Body of pancreas (tissue), 4 donors: ENCODE data around the gene KLHL40. TPM values are rescaled to one million over a fixed set of nuclear protein-coding genes. Genes with fewer than 3 reads are reported as not detected.
A peak's percentile ranks its signal among the peaks of the same experiment; 100 is the strongest.

Experiments used
- ATAC-seq: fragments of 150-250 bp; one replicate; pipeline ENCODE4 v1.9.1; 2016
- DNase-seq, 4 donors: peaks; one replicate each; pipeline ENCODE4 v3.0.0-alpha.2; 2019
- H3K27ac ChIP-seq, 4 donors: fragments of 200-600 bp; sonication (generic); 1 replicate in 3 of 4; 2 replicates in 1 of 4; pipeline versions ENCODE4 v1.5.1 to v1.6.1; 2016 to 2019; ENCODE audit warnings: mild to moderate bottlenecking in 1 of 4, mixed read lengths in 1 of 4, moderate library complexity in 1 of 4
- H3K27me3 ChIP-seq, 2 donors: fragments of 200-600 bp; sonication (generic); one replicate each; pipeline ENCODE4 v1.6.0; 2016; ENCODE audit warnings: mild to moderate bottlenecking in 1 of 2
- H3K36me3 ChIP-seq, 2 donors: fragments of 200-600 bp; sonication (generic); replicated peaks in 1 of 2; 2 replicates each; pipeline ENCODE4 v1.5.1; 2016; ENCODE audit warnings: low read depth in 2 of 2; ENCODE audit not compliant: insufficient read depth in 1 of 2
- H3K4me1 ChIP-seq: fragments of 200-600 bp; sonication (generic); one replicate; pipeline ENCODE4 v1.6.0; 2016
- H3K4me3 ChIP-seq, 2 donors: fragments of 200-600 bp; sonication (generic); 1 replicate in 1 of 2; 2 replicates in 1 of 2; pipeline ENCODE4 v1.5.1; 2016 to 2019
- H3K9me3 ChIP-seq, 3 donors: fragments of 200-600 bp; sonication (generic); 1 replicate in 2 of 3; 2 replicates in 1 of 3; pipeline ENCODE4 v1.5.1; 2016
- POLR2A ChIP-seq, 3 donors: fragments of 450-650 bp; IDR thresholded peaks; one replicate each; pipeline ENCODE4 v1.6.1; 2016; ENCODE audit warnings: antibody characterized with exemption in 3 of 3, mild to moderate bottlenecking in 2 of 3
- WGBS, 2 donors: methylation state at CpG; one replicate each; pipeline ENCODE4 v1.1.5; 2017; 5-methylcytosine and 5-hydroxymethylcytosine counted together
- intact Hi-C: fragments of 100-400 bp; cut with DNase I; formaldehyde crosslinking; loops from one replicate; pipeline ENCODE4 v1.15.1; 2023
- total RNA-seq, 2 donors: library from RNA; depleted of rRNA; stranded (reverse); fragments of >200 nt; gene quantifications; one replicate each; pipeline ENCODE4 v1.1.0, GENCODE V29; 2016
- TF ChIP-seq, protein P1 (sequence below), 7 experiments: fragments of 450-650 bp in 4 of 7; fragments of 200-600 bp in 3 of 7; sonication (generic) in 3 of 7; IDR thresholded peaks; one replicate each; pipeline ENCODE4 v1.5.1; 2016 to 2019; ENCODE audit warnings: antibody characterized with exemption in 7 of 7

The KLHL40 gene
- total RNA-seq, 2 donors from 2014 or later, result not detected

GRCh38 chr3:42707620-42708355 is 22.5 kb downstream of the KLHL40 start:
- H3K4me3 ChIP-seq, result no peak overlapping the region
- 60 to 65% methylated on average over 6 to 8 of the region's 8 CpGs for WGBS, 2 donors
- no peaks in the 10 kb centered on the region for H3K4me1 ChIP-seq
- no peaks in the 10 kb centered on the region for H3K9me3 ChIP-seq
- TF ChIP-seq, protein P1, sequence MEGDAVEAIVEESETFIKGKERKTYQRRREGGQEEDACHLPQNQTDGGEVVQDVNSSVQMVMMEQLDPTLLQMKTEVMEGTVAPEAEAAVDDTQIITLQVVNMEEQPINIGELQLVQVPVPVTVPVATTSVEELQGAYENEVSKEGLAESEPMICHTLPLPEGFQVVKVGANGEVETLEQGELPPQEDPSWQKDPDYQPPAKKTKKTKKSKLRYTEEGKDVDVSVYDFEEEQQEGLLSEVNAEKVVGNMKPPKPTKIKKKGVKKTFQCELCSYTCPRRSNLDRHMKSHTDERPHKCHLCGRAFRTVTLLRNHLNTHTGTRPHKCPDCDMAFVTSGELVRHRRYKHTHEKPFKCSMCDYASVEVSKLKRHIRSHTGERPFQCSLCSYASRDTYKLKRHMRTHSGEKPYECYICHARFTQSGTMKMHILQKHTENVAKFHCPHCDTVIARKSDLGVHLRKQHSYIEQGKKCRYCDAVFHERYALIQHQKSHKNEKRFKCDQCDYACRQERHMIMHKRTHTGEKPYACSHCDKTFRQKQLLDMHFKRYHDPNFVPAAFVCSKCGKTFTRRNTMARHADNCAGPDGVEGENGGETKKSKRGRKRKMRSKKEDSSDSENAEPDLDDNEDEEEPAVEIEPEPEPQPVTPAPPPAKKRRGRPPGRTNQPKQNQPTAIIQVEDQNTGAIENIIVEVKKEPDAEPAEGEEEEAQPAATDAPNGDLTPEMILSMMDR (IDR thresholded peaks at IDR 0.05), result no peak
- no peak for TF ChIP-seq POLR2A (IDR thresholded peaks at IDR 0.05)
- ATAC-seq (no peak), DNase-seq (peak in 1 of 4 donors; percentile 4)
- H3K27me3 ChIP-seq, result no peaks in the 10 kb centered on the region
- intact Hi-C loops, result no loop called here
- H3K36me3 ChIP-seq, result no peaks in the 10 kb centered on the region
- H3K27ac ChIP-seq, result no peak overlapping the region

GRCh38 chr3:42708611-42709151 is 23.3 kb downstream of the KLHL40 start:
- ATAC-seq (no peak), DNase-seq (peak in 1 of 4 donors; percentile 9)
- Histone ChIP-seq H3K9me3 (no peaks in the 10 kb centered on the region), H3K27ac (no peak overlapping the region), H3K4me3 (no peak overlapping the region), H3K36me3 (no peaks in the 10 kb centered on the region), H3K4me1 (no peaks in the 10 kb centered on the region), H3K27me3 (no peaks in the 10 kb centered on the region)
- intact Hi-C loops, result no loop called here
- 78 to 89% methylated on average over 6 to 10 of the region's 10 CpGs for WGBS, 2 donors
- TF ChIP-seq POLR2A (IDR thresholded peaks at IDR 0.05), result no peak
- TF ChIP-seq, protein P1 (IDR thresholded peaks at IDR 0.05), result no peak

DNA sequence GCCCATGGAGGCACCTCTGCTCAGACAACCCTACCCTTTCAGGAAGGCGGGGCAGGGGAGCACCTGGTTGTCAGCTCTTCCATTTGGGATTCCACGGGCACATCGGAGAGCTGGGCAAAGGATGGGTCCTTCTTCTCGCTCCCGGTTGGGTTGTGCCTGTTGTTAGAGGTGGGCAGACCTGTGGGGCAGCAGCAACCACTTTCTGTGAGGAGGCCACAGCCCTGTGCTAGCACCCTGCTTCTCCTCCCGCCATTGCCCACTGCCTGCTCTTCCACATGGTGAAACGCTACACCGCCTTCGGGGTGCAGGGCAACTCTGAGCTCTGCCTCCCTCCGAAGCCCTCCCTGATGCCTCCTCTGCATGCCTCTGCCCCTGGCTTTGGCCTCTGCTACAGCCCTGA is 24.3 kb downstream of the KLHL40 start:
- Histone ChIP-seq H3K4me1 (no peaks in the 10 kb centered on the region), H3K27ac (no peak overlapping the region), H3K4me3 (no peak overlapping the region), H3K36me3 (no peaks in the 10 kb centered on the region), H3K9me3 (no peaks in the 10 kb centered on the region), H3K27me3 (no peaks in the 10 kb centered on the region)
- no peak for ATAC-seq
- 89 to 90% methylated on average over 10 of the region's 10 CpGs for WGBS, 2 donors
- DNase-seq, result peak in 2 of 4 donors; percentile 0 to 4
- intact Hi-C loops, result no loop called here
- TF ChIP-seq, protein P1 (IDR thresholded peaks at IDR 0.05), result no peak
- TF ChIP-seq POLR2A (IDR thresholded peaks at IDR 0.05), result no peak

DNA sequence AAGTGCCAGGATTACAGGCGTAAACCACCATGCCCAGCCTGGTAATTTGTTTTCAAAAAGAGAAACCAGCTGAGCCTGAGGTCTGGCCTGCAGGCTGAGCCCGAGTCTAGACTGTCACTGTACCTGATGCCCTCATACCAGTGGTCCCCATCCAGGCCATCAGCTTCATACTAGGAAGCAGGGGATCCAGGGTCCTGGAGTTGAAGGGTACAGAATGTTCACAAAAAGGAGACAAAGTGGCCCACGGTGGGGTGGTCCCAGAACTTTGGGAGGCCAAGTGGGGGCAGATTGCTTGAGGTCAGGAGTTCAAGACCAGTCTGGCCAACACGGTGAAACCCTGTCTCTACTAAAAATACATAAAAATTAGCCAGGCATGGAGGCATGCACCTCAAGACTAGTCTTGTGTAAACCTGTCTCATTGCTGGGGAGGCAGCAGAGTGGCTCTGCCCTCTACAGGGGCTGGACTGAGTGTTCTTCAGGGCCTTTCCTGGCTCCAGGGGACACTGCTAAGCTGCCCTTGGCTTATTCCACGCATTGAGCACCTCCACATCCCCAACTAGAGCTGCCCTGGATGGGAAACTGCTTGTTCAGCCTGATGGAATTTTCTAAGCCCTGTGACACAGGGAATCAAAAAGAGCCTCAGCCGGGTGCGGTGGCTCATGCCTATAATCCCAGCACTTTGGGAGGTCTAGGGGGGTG is 25.1 kb downstream of the KLHL40 start:
- Histone ChIP-seq H3K4me1 (no peaks in the 10 kb centered on the region), H3K36me3 (no peaks in the 10 kb centered on the region), H3K4me3 (no peak overlapping the region), H3K27me3 (no peaks in the 10 kb centered on the region), H3K9me3 (no peaks in the 10 kb centered on the region), H3K27ac (no peak overlapping the region)
- intact Hi-C loops, result no loop called here
- ATAC-seq (no peak), DNase-seq (no peak)
- TF ChIP-seq, protein P1 (IDR thresholded peaks at IDR 0.05), result no peak
- TF ChIP-seq POLR2A (IDR thresholded peaks at IDR 0.05), result no peak
- 62 to 80% methylated on average over 5 to 7 of the region's 7 CpGs for WGBS, 2 donors
